Duodenal mucosa (tissue), 2 donors: ENCODE measurements around the gene TPPP.
A peak's percentile ranks its signal among the peaks of the same experiment; 100 is the strongest.
"Not testable (repeated sequence)": the region's sequence is repeated elsewhere in the genome, so short reads cannot be mapped to it uniquely, and the experiment has no call there.

Experiments
- H3K27ac ChIP-seq: one replicate; pipeline ENCODE4 v1.7.0; 2013; ENCODE audit warnings: low read depth, low read length
- H3K27me3 ChIP-seq, 2 donors: one replicate each; pipeline ENCODE4 v1.7.0; 2013; ENCODE audit warnings: low read length in 2 of 2, control low read depth in 1 of 2; ENCODE audit not compliant: insufficient read depth in 2 of 2, control insufficient read depth in 1 of 2
- H3K36me3 ChIP-seq, 2 donors: one replicate each; pipeline ENCODE4 v1.7.0; 2013; ENCODE audit warnings: low read length in 2 of 2, control low read depth in 1 of 2; ENCODE audit not compliant: insufficient read depth in 2 of 2, control insufficient read depth in 1 of 2
- H3K4me1 ChIP-seq, 2 donors: one replicate each; pipeline ENCODE4 v1.7.0; 2013; ENCODE audit warnings: low read length in 2 of 2, control low read depth in 1 of 2; ENCODE audit not compliant: insufficient read depth in 2 of 2, control insufficient read depth in 1 of 2
- H3K4me3 ChIP-seq, 2 donors: one replicate each; pipeline ENCODE4 v1.7.0; 2013; ENCODE audit warnings: low read length in 2 of 2, low read depth in 1 of 2
- H3K9ac ChIP-seq, 2 donors: one replicate each; pipeline ENCODE4 v1.7.0; 2013; ENCODE audit warnings: low read length in 2 of 2, low read depth in 1 of 2
- H3K9me3 ChIP-seq, 2 donors: one replicate each; pipeline ENCODE4 v1.7.0; 2013; ENCODE audit warnings: low read length in 2 of 2, control low read depth in 1 of 2; ENCODE audit not compliant: control insufficient read depth in 1 of 2

The TPPP gene

GRCh38 chr5:693271-694041 is at the start of gene TPPP:
TSS of gene TPPP (minus strand) at chr5:693352. CDS start at chr5:678060, 15,292 bp downstream.
- H3K27me3 ChIP-seq, H3K27ac ChIP-seq, H3K9me3 ChIP-seq, H3K4me1 ChIP-seq, H3K36me3 ChIP-seq: not testable (repeated sequence)
- Histone ChIP-seq H3K4me3 (peak within 1 kb of the TSS; percentile 22 to 65), H3K9ac (peak within 1 kb of the TSS in 1 of 2 donors; percentile 57)

- not testable (repeated sequence) for H3K4me1 ChIP-seq, H3K9me3 ChIP-seq
Observed at GRCh38 chr5:742276-742675, 49.1 kb upstream of the TPPP start.

GRCh38 chr5:734145-734544 is 41.0 kb upstream of the TPPP start:
- not testable (repeated sequence) for H3K27me3 ChIP-seq, H3K4me1 ChIP-seq, H3K9me3 ChIP-seq, H3K27ac ChIP-seq, H3K9ac ChIP-seq, H3K4me3 ChIP-seq
- H3K36me3 ChIP-seq: peaks cover 0 to 13% of the 10 kb centered on the region in 2 donors

More at GRCh38 chr5:742276-742675, 49.1 kb upstream of the TPPP start:
- H3K4me3 ChIP-seq, H3K36me3 ChIP-seq, H3K9ac ChIP-seq, H3K27ac ChIP-seq, H3K27me3 ChIP-seq: not testable (repeated sequence)

GRCh38 chr5:732754-733454 is 39.8 kb upstream of the TPPP start:
- H3K27ac ChIP-seq, H3K4me3 ChIP-seq, H3K4me1 ChIP-seq, H3K27me3 ChIP-seq, H3K9ac ChIP-seq, H3K9me3 ChIP-seq: not testable (repeated sequence)
- peaks cover 0 to 13% of the 10 kb centered on the region in 2 donors for H3K36me3 ChIP-seq

GRCh38 chr5:729225-729624 is 36.1 kb upstream of the TPPP start:
- H3K9me3 ChIP-seq, H3K4me3 ChIP-seq, H3K4me1 ChIP-seq, H3K9ac ChIP-seq, H3K27me3 ChIP-seq, H3K27ac ChIP-seq: not testable (repeated sequence)
- H3K36me3 ChIP-seq: peaks cover 0 to 13% of the 10 kb centered on the region in 2 donors

- not testable (repeated sequence) for H3K4me1 ChIP-seq, H3K36me3 ChIP-seq, H3K27me3 ChIP-seq, H3K9ac ChIP-seq, H3K27ac ChIP-seq, H3K4me3 ChIP-seq, H3K9me3 ChIP-seq
Observed at GRCh38 chr5:727087-727486, 33.9 kb upstream of the TPPP start.

- not testable (repeated sequence) for H3K36me3 ChIP-seq, H3K27me3 ChIP-seq, H3K9ac ChIP-seq, H3K4me3 ChIP-seq, H3K27ac ChIP-seq, H3K9me3 ChIP-seq, H3K4me1 ChIP-seq
Observed at GRCh38 chr5:723865-724264, 30.7 kb upstream of the TPPP start.

GRCh38 chr5:723309-723708 is 30.2 kb upstream of the TPPP start:
- not testable (repeated sequence) for H3K36me3 ChIP-seq, H3K9me3 ChIP-seq, H3K9ac ChIP-seq, H3K27me3 ChIP-seq, H3K4me1 ChIP-seq, H3K4me3 ChIP-seq, H3K27ac ChIP-seq

- H3K4me3 ChIP-seq, H3K36me3 ChIP-seq, H3K27me3 ChIP-seq, H3K9ac ChIP-seq, H3K27ac ChIP-seq, H3K4me1 ChIP-seq, H3K9me3 ChIP-seq: not testable (repeated sequence)
Observed at GRCh38 chr5:719379-719778, 26.2 kb upstream of the TPPP start.

GRCh38 chr5:717143-717542 is 24.0 kb upstream of the TPPP start:
- H3K27ac ChIP-seq: no peak overlapping the region
- no peaks in the 10 kb centered on the region for H3K4me1 ChIP-seq
- no peaks in the 10 kb centered on the region for H3K36me3 ChIP-seq
- H3K27me3 ChIP-seq: no peaks in the 10 kb centered on the region
- H3K9me3 ChIP-seq: peaks cover 0 to 5% of the 10 kb centered on the region in 2 donors
- no peak overlapping the region for H3K4me3 ChIP-seq
- no peak overlapping the region for H3K9ac ChIP-seq
